ENCODE measurements around the gene KCNIP4.

- TF ChIP-seq EZH2 (IDR thresholded peaks at IDR 0.05; ENCODE audit: insufficient read depth, poor library complexity, severe bottlenecking) (no peak), EZH2phosphoT487 (IDR thresholded peaks at IDR 0.05; ENCODE audit: insufficient read depth, low read depth) (no peak)
These were observed 640.9 kb downstream of the KCNIP4 start for GRCh38 chr4:21307709-21308108.

Measured in GM23248 (cell line).